Trophoblast cell (in vitro differentiated cells and primary cell): ENCODE measurements around the gene C10orf67.

Source experiments
- DNase-seq, 2 donors: peaks; one replicate each; pipeline ENCODE4 v3.0.0-alpha.2; 2016
- H2AFZ ChIP-seq: 2 replicates; pipeline ENCODE4 v1.6.1; 2013; ENCODE audit warnings: low read length, moderate library complexity, mild to moderate bottlenecking; ENCODE audit not compliant: insufficient read depth, poor library complexity
- H2AK5ac ChIP-seq: 2 replicates; pipeline ENCODE4 v1.6.1; 2013; ENCODE audit warnings: mild to moderate bottlenecking, low read length
- H2BK120ac ChIP-seq: 2 replicates; pipeline ENCODE4 v1.6.1; 2013; ENCODE audit warnings: low read length, mild to moderate bottlenecking, moderate library complexity; ENCODE audit not compliant: insufficient read depth, poor library complexity
- H2BK12ac ChIP-seq: 2 replicates; pipeline ENCODE4 v1.6.1; 2013; ENCODE audit warnings: mild to moderate bottlenecking, low read length, moderate library complexity
- H2BK5ac ChIP-seq: 2 replicates; pipeline ENCODE4 v1.6.1; 2013; ENCODE audit warnings: low read length, low read depth, moderate library complexity, mild to moderate bottlenecking; ENCODE audit not compliant: poor library complexity
- H3K14ac ChIP-seq: 2 replicates; pipeline ENCODE4 v1.6.1; 2013; ENCODE audit warnings: mild to moderate bottlenecking, low read length
- H3K18ac ChIP-seq: 2 replicates; pipeline ENCODE4 v1.6.1; 2013; ENCODE audit warnings: mild to moderate bottlenecking, low read length
- H3K23ac ChIP-seq: 2 replicates; pipeline ENCODE4 v1.6.1; 2013; ENCODE audit warnings: low read length
- H3K27ac ChIP-seq: 2 replicates; pipeline ENCODE4 v1.5.1; 2013; ENCODE audit warnings: low read depth, mild to moderate bottlenecking, inconsistent platforms, low read length, moderate library complexity
- H3K27me3 ChIP-seq: 2 replicates; pipeline ENCODE4 v1.6.1; 2013; ENCODE audit warnings: inconsistent platforms, mild to moderate bottlenecking, low read length, moderate library complexity; ENCODE audit not compliant: insufficient read depth
- H3K36me3 ChIP-seq, 2 experiments: 1 replicate in 1 of 2; 2 replicates in 1 of 2; pipeline ENCODE4 v1.6.1; 2013; ENCODE audit warnings: low read length in 2 of 2, mild to moderate bottlenecking in 2 of 2, moderate library complexity in 1 of 2; ENCODE audit not compliant: insufficient read depth in 2 of 2, control insufficient read depth in 1 of 2
- H3K4ac ChIP-seq: 2 replicates; pipeline ENCODE4 v1.6.1; 2013; ENCODE audit warnings: low read depth, mild to moderate bottlenecking, low read length, moderate library complexity
- H3K4me1 ChIP-seq, 2 experiments: 1 replicate in 1 of 2; 2 replicates in 1 of 2; pipeline ENCODE4 v1.6.1; 2013; ENCODE audit warnings: low read length in 2 of 2, mild to moderate bottlenecking in 2 of 2, moderate library complexity in 1 of 2; ENCODE audit not compliant: insufficient read depth in 2 of 2, control insufficient read depth in 1 of 2
- H3K4me2 ChIP-seq: 2 replicates; pipeline ENCODE4 v1.6.1; 2013; ENCODE audit warnings: inconsistent platforms, mild to moderate bottlenecking, low read length, moderate library complexity
- H3K4me3 ChIP-seq: 2 replicates; pipeline ENCODE4 v1.5.1; 2013; ENCODE audit warnings: mild to moderate bottlenecking, low read depth, low read length, inconsistent platforms
- H3K79me1 ChIP-seq: one replicate; pipeline ENCODE4 v1.6.1; 2013; ENCODE audit warnings: low read length
- H3K79me2 ChIP-seq: 2 replicates; pipeline ENCODE4 v1.6.1; 2013; ENCODE audit warnings: low read length, mild to moderate bottlenecking; ENCODE audit not compliant: control insufficient read depth, insufficient read depth, poor library complexity
- H3K9ac ChIP-seq: 2 replicates; pipeline ENCODE4 v1.6.1; 2013; ENCODE audit warnings: mild to moderate bottlenecking, low read length
- H3K9me3 ChIP-seq: 2 replicates; pipeline ENCODE4 v1.6.1; 2013; ENCODE audit warnings: low read depth, mild to moderate bottlenecking, control low read depth, inconsistent platforms, low read length; ENCODE audit not compliant: insufficient read depth
- H4K12ac ChIP-seq: 2 replicates; pipeline ENCODE4 v1.6.1; 2013; ENCODE audit warnings: low read depth, mild to moderate bottlenecking, low read length, moderate library complexity
- H4K8ac ChIP-seq: 2 replicates; pipeline ENCODE4 v1.6.1; 2013; ENCODE audit warnings: low read depth, mild to moderate bottlenecking, low read length, moderate library complexity
- H4K91ac ChIP-seq: one replicate; pipeline ENCODE4 v1.6.1; 2013; ENCODE audit warnings: low read depth, mild to moderate bottlenecking, low read length, moderate library complexity
- WGBS: extraction: QIAGEN DNeasy Blood & Tissue Kit; methylation state at CpG from one replicate; pipeline ENCODE4 v1.1.7; 2013; ENCODE audit warnings: missing lambda C conversion rate; ENCODE audit not compliant: insufficient read length, insufficient coverage; ENCODE audit errors: extremely low coverage; 5-methylcytosine and 5-hydroxymethylcytosine counted together

The C10orf67 gene

DNA sequence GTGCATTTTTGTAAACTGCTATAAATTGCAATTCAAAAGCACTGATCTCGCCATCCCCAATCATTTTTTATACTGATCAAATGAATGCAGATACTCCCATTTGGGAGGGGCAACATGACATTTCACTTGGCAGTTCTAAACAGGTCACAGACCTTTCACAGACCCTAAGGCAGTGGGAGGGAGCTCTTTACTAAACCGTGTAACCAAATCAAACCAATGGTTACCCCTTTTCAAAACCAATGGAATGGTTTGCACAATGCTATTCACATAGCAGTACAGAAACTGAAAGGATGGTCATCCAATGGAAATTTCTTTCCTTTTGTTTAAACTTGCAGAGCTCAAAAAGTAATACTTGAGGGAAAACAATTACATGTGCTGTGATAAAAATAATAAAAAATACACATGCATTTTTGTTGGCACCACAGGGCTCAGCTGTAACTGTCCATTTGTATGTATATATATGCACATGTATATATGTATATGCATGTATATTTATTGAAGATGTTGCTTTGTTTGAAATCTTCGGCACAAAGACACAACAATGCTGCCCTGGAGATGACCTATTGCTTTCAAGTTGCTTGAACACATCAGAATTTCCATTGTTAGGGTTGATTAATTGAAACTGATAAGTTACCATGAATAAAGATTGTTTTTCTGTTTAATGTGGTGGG lies 138.5 kb downstream of the C10orf67 start:
- Histone ChIP-seq H3K18ac (no peak overlapping the region), H3K9me3 (peaks cover 2% of the 10 kb centered on the region), H3K14ac (no peak overlapping the region), H2BK5ac (no peak overlapping the region), H2BK12ac (no peak overlapping the region), H4K8ac (no peak overlapping the region), H2AK5ac (no peak overlapping the region), H3K27ac (no peak overlapping the region), H3K79me1 (no peaks in the 10 kb centered on the region), H3K36me3 (no peaks in the 10 kb centered on the region), H3K4me1 (no peaks in the 10 kb centered on the region), H3K4ac (no peak overlapping the region), H3K4me3 (no peak overlapping the region), H3K79me2 (no peaks in the 10 kb centered on the region), H2AFZ (no peak overlapping the region), H3K27me3 (peaks cover 38% of the 10 kb centered on the region), H3K23ac (no peak overlapping the region), H3K4me2 (no peak overlapping the region), H4K12ac (no peak overlapping the region), H3K9ac (no peak overlapping the region), H4K91ac (no peak overlapping the region), H2BK120ac (no peak overlapping the region)
- DNase-seq, result no peak
- WGBS, result no CpG with 5 or more reads among the region's 3 CpGs

DNA sequence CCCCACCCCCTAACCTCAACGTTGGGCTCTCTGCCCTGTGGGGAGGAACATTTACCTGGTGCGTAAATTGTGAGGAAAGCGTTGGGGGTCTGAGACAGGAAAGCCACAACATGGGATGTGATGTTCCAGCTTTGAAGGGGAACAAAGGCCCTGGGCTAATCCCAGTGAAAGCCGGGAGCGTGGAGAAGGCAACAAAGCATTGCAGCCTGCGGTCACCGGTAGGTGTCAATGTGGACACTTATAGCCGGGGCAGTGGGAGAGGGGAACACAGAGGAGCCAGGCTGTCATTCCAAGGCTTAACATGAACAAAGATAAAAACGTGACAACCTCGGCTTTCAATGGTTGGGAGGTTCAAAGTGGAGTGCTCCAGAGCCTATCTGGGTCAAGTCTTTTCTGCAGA lies 139.8 kb downstream of the C10orf67 start:
- Histone ChIP-seq H3K79me1 (no peaks in the 10 kb centered on the region), H3K4me3 (no peak overlapping the region), H2BK12ac (no peak overlapping the region), H3K4ac (no peak overlapping the region), H2AK5ac (no peak overlapping the region), H3K79me2 (no peaks in the 10 kb centered on the region), H4K91ac (no peak overlapping the region), H3K4me1 (no peaks in the 10 kb centered on the region), H4K8ac (no peak overlapping the region), H3K36me3 (no peaks in the 10 kb centered on the region), H4K12ac (no peak overlapping the region), H3K27me3 (peaks cover 51% of the 10 kb centered on the region), H3K9me3 (no peaks in the 10 kb centered on the region), H3K18ac (no peak overlapping the region), H2BK120ac (no peak overlapping the region), H3K4me2 (no peak overlapping the region), H3K23ac (no peak overlapping the region), H3K27ac (no peak overlapping the region), H3K14ac (no peak overlapping the region), H2AFZ (no peak overlapping the region), H2BK5ac (no peak overlapping the region), H3K9ac (no peak overlapping the region)
- no CpG with 5 or more reads among the region's 10 CpGs for WGBS
- DNase-seq, result no peak

DNA sequence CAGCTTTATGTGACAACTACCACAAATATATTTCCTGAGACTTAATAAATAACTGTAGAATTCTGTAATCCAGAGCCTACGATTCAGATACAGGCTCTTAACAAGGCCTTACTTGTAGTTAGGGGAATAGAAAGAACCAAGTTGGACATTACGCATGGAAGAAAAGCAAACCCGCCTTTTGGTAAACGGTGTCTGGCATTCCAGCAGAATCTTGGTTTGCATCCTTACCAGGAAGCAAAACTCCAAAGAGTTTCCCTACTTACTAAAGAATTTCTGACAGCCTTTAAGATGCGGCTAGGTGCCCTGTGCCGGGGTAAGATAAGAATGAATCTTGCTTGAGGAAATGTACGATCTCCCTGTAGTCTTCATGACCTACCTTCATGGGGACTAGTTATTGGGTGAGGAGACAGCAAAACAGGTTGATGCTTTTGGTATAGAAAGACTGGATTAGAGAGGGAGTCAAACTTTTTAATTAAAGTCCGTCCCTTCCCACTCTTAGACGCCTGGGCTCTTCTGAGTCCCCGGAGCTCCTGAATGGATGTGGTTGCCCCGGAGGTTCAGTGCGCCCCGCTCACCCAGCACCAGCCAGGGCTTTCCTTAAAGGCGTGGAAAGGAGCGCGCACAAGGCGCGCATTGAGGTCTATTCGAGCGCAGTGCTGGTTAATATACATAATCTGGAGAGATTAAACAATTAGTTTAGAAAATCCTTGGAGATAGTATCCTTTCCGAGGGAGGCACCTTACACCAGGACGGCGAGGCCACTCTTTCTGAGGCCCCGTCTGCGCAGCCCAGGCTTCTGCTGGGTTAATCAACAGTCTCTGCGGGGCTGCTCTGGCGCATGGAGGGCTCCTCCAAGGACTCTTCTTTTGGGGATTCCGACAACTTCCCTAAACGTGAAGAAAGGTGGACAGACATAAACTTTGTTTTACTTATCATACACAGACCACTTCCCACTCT lies 140.9 kb downstream of the C10orf67 start:
- H3K9me3 ChIP-seq, result no peaks in the 10 kb centered on the region
- no CpG with 5 or more reads among the region's 29 CpGs for WGBS
- H2BK12ac ChIP-seq, result no peak overlapping the region
- H4K91ac ChIP-seq, result no peak overlapping the region
- H3K18ac ChIP-seq, result no peak overlapping the region
- H3K27me3 ChIP-seq, result peaks cover 59% of the 10 kb centered on the region
- H3K36me3 ChIP-seq, result no peaks in the 10 kb centered on the region
- no peak overlapping the region for H3K4me2 ChIP-seq
- H3K79me2 ChIP-seq, result no peaks in the 10 kb centered on the region
- H3K9ac ChIP-seq, result no peak overlapping the region
- H2AFZ ChIP-seq, result no peak overlapping the region
- H3K4me1 ChIP-seq, result peaks cover 0 to 2% of the 10 kb centered on the region in 2 experiments
- H4K8ac ChIP-seq, result no peak overlapping the region
- no peak overlapping the region for H4K12ac ChIP-seq
- no peak overlapping the region for H2BK5ac ChIP-seq
- H3K23ac ChIP-seq, result no peak overlapping the region
- H3K27ac ChIP-seq, result no peak overlapping the region
- H3K79me1 ChIP-seq, result no peaks in the 10 kb centered on the region
- no peak overlapping the region for H3K4me3 ChIP-seq
- no peak overlapping the region for H3K14ac ChIP-seq
- H2BK120ac ChIP-seq, result no peak overlapping the region
- H3K4ac ChIP-seq, result no peak overlapping the region
- H2AK5ac ChIP-seq, result no peak overlapping the region
- no peak for DNase-seq

DNA sequence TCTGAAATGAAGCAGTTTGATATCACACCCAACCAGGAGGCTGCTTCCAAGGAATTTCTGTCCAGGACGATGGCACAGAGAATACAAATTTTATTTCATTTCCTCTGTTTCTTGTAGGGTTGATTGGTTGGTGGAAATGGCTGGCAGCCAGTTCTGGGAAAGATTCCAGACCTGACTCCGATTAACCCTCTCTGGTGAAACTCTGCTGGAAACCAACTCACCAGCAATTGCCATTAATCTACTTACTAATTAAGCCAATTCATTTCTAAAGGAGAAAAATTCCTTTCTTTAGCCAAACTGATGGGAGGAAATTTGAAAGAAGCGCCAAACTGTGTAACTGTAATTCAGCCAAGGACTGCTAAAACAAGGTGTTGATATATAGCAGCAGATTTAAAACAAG lies 141.8 kb downstream of the C10orf67 start:
- H3K23ac ChIP-seq, result no peak overlapping the region
- H3K18ac ChIP-seq, result no peak overlapping the region
- H2BK12ac ChIP-seq, result no peak overlapping the region
- no peak overlapping the region for H4K91ac ChIP-seq
- no peaks in the 10 kb centered on the region for H3K79me2 ChIP-seq
- DNase-seq, result no peak
- H2BK120ac ChIP-seq, result no peak overlapping the region
- H2BK5ac ChIP-seq, result no peak overlapping the region
- H3K27ac ChIP-seq, result no peak overlapping the region
- no peaks in the 10 kb centered on the region for H3K79me1 ChIP-seq
- H3K4me1 ChIP-seq, result peaks cover 0 to 2% of the 10 kb centered on the region in 2 experiments
- H4K8ac ChIP-seq, result no peak overlapping the region
- no peak overlapping the region for H3K4me3 ChIP-seq
- H3K14ac ChIP-seq, result no peak overlapping the region
- no peak overlapping the region for H3K9ac ChIP-seq
- H3K9me3 ChIP-seq, result no peaks in the 10 kb centered on the region
- H4K12ac ChIP-seq, result no peak overlapping the region
- no peak overlapping the region for H3K4me2 ChIP-seq
- no peaks in the 10 kb centered on the region for H3K36me3 ChIP-seq
- H3K4ac ChIP-seq, result no peak overlapping the region
- H2AK5ac ChIP-seq, result no peak overlapping the region
- H2AFZ ChIP-seq, result no peak overlapping the region
- H3K27me3 ChIP-seq, result peaks cover 66% of the 10 kb centered on the region
- WGBS, result no CpG with 5 or more reads among the region's 3 CpGs
